Vagina (tissue), 2 donors: ENCODE data around the gene C1orf21. TPM values are rescaled to one million over a fixed set of nuclear protein-coding genes. Genes with fewer than 3 reads are reported as not detected.

ENCODE experiments used
- DNase-seq, 2 donors: peaks; one replicate each; pipeline ENCODE4 v3.0.0-alpha.2; 2017; ENCODE audit errors: extremely low spot score in 2 of 2
- H3K27ac ChIP-seq: fragments of 200-600 bp; sonication (generic); one replicate; pipeline ENCODE4 v1.5.1; 2019
- H3K27me3 ChIP-seq: fragments of 200-600 bp; sonication (generic); one replicate; pipeline ENCODE4 v1.5.1; 2019
- H3K36me3 ChIP-seq, 2 donors: fragments of 200-600 bp; sonication (generic); one replicate each; pipeline ENCODE4 v1.5.1; 2017 to 2019
- H3K4me1 ChIP-seq: fragments of 200-600 bp; sonication (generic); one replicate; pipeline ENCODE4 v1.5.1; 2019
- H3K4me3 ChIP-seq, 2 donors: fragments of 200-600 bp; sonication (generic); 1 replicate in 1 of 2; 2 replicates in 1 of 2; pipeline ENCODE4 v1.5.1; 2016 to 2019
- H3K9me3 ChIP-seq: fragments of 200-600 bp; sonication (generic); one replicate; pipeline ENCODE4 v1.5.1; 2019
- POLR2A ChIP-seq, 2 donors: fragments of 450-650 bp; IDR thresholded peaks; one replicate each; pipeline ENCODE4 v1.6.1; 2017; ENCODE audit warnings: antibody characterized with exemption in 2 of 2, mild to moderate bottlenecking in 2 of 2, moderate library complexity in 2 of 2
- POLR2AphosphoS5 ChIP-seq, 2 donors: sonication (generic); formaldehyde crosslinking; IDR thresholded peaks; one replicate each; pipeline ENCODE4 v1.9.0; 2017; ENCODE audit warnings: antibody characterized with exemption in 2 of 2, mild to moderate bottlenecking in 2 of 2, low read depth in 1 of 2; ENCODE audit not compliant: insufficient read depth in 1 of 2
- intact Hi-C: fragments of 100-400 bp; cut with DNase I; formaldehyde crosslinking; loops from one replicate; pipeline ENCODE4 v1.15.1; 2023
- total RNA-seq: library from RNA; depleted of rRNA; stranded (reverse); fragments of >200 nt; gene quantifications from one replicate; pipeline ENCODE4 v1.2.3, GENCODE V29; 2016
- TF ChIP-seq, protein P1 (sequence below), 3 experiments: fragments of 450-650 bp in 2 of 3; fragments of 200-600 bp in 1 of 3; sonication (generic) in 1 of 3; IDR thresholded peaks; one replicate each; pipeline ENCODE4 v1.5.1; 2017 to 2019; ENCODE audit warnings: antibody characterized with exemption in 3 of 3, mild to moderate bottlenecking in 2 of 3, moderate library complexity in 2 of 3

The C1orf21 gene
- total RNA-seq, 1 donor from 2014 or later: 24.1 TPM

DNA sequence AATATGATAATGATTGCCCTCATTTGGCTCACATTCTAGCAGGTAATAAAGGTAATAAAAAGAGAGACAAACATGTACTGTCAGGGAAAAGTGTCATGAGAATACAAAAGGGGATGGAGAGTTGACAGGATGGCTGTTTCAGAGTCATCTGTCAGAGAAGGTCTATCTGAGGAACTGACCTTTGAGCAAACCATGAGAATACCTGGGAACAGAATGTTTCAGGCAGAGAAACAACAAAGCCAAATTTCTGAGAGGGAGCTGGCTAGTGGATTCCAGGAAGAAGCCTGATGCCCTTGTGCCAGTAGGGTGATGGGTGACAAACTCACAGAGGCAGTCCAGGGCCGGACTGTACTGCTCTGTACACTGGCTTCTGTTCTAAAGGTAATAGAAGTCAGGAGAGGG lies 107.2 kb downstream of the C1orf21 start:
- no peak for DNase-seq
- Histone ChIP-seq H3K27me3 (no peaks in the 10 kb centered on the region), H3K4me1 (peaks cover 63% of the 10 kb centered on the region), H3K4me3 (no peak overlapping the region), H3K36me3 (no peaks in the 10 kb centered on the region), H3K27ac (peak overlapping the region; percentile 11), H3K9me3 (no peaks in the 10 kb centered on the region)
- intact Hi-C loops: no loop called here
- TF ChIP-seq, protein P1, sequence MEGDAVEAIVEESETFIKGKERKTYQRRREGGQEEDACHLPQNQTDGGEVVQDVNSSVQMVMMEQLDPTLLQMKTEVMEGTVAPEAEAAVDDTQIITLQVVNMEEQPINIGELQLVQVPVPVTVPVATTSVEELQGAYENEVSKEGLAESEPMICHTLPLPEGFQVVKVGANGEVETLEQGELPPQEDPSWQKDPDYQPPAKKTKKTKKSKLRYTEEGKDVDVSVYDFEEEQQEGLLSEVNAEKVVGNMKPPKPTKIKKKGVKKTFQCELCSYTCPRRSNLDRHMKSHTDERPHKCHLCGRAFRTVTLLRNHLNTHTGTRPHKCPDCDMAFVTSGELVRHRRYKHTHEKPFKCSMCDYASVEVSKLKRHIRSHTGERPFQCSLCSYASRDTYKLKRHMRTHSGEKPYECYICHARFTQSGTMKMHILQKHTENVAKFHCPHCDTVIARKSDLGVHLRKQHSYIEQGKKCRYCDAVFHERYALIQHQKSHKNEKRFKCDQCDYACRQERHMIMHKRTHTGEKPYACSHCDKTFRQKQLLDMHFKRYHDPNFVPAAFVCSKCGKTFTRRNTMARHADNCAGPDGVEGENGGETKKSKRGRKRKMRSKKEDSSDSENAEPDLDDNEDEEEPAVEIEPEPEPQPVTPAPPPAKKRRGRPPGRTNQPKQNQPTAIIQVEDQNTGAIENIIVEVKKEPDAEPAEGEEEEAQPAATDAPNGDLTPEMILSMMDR (IDR thresholded peaks at IDR 0.05): no peak
- TF ChIP-seq POLR2AphosphoS5 (IDR thresholded peaks at IDR 0.05; ENCODE audit: insufficient read depth in 1 of 2, low read depth in 1 of 2) (no peak), POLR2A (IDR thresholded peaks at IDR 0.05) (no peak)

DNA sequence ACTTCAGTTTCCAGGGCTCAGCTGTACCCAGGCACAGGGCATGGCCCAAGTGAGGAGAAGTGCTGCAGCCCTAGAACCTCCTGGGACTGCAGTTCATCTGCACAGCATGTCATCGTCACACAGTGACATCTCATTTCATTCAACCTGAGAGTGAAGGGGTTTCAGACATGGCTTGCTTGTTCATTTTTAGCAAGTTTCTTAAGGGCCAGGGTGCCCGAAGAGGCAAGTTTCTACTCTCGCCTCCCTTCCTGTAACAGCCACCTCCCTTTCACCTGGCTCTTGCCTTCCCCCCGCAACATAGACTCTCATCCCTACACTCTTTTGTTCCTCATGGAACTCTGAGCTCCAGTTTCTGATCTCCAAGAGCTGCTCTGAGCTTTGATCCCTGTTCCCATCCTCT lies 108.1 kb downstream of the C1orf21 start:
- intact Hi-C loops: no loop called here
- TF ChIP-seq POLR2A (IDR thresholded peaks at IDR 0.05) (no peak), POLR2AphosphoS5 (IDR thresholded peaks at IDR 0.05; ENCODE audit: insufficient read depth in 1 of 2, low read depth in 1 of 2) (no peak)
- TF ChIP-seq, protein P1 (IDR thresholded peaks at IDR 0.05): no peak

DNA sequence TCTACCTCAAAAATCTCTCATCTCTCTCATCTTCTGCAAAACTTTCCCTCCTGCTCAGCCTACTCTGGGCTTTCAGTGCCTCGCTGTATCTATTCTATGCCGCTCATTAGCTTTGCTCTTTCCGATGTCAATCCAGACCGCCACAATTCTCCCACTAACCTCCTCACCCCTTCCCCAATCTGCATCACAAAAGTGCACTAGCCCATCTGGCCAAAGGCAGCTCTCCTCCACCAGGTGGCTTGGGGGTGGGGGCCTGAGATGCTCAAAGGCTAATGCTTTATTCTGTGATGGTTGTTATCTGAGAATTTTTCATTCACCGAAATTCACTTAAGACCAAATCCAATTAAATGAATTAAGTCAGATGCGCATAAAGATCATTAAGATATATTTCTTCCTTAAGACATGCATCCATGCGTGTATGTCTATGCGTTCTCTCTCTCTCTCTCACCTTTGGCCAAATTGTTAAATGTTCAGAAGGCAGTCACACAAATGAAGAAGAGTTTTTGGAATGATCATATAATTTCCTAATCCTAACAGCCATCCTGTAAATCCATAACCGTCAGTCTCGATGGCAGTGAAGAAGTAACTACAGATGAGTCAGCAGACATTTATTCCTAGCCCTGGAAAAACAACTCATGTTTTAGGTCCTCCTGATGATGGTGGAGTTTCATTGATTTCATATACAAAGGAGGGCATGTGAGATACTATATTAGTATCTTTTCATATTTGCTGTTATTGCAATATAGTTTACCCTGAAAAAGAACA lies 111.3 kb downstream of the C1orf21 start:
- TF ChIP-seq, protein P1 (IDR thresholded peaks at IDR 0.05): no peak
- TF ChIP-seq POLR2A (IDR thresholded peaks at IDR 0.05): no peak
- no peak for TF ChIP-seq POLR2AphosphoS5 (IDR thresholded peaks at IDR 0.05; ENCODE audit: insufficient read depth in 1 of 2, low read depth in 1 of 2)
- H3K4me1 ChIP-seq: peaks cover 51% of the 10 kb centered on the region

More for the DNA sequence above, 108.1 kb downstream of the C1orf21 start:
- no peak for DNase-seq
- H3K36me3 ChIP-seq: no peaks in the 10 kb centered on the region
- H3K9me3 ChIP-seq: no peaks in the 10 kb centered on the region
- no peak overlapping the region for H3K27ac ChIP-seq
- peaks cover 71% of the 10 kb centered on the region for H3K4me1 ChIP-seq
- H3K27me3 ChIP-seq: no peaks in the 10 kb centered on the region
- no peak overlapping the region for H3K4me3 ChIP-seq

DNA sequence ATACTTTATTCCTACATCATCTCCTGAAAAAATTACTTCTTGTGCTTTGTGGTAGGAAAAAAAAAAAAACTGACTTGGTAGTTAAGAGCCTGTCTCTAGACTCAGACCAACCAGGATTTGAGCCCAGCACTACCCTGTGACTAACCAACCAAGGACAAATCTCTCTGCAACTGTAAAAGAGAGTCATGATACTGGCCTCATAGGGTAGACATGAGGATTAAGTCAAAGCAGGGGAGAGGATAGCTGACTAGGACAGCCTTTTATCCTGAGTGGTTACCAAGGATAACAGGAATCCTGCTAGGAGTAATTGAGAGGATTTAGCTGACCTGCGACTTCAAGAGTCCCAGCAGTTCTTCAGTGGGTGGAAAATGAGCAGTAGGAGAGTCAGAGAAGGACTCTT lies 112.8 kb downstream of the C1orf21 start:
- no peaks in the 10 kb centered on the region for H3K27me3 ChIP-seq
- TF ChIP-seq, protein P1 (IDR thresholded peaks at IDR 0.05): no peak
- TF ChIP-seq POLR2AphosphoS5 (IDR thresholded peaks at IDR 0.05; ENCODE audit: insufficient read depth in 1 of 2, low read depth in 1 of 2) (no peak), POLR2A (IDR thresholded peaks at IDR 0.05) (no peak)
- intact Hi-C loops: no loop called here
- no peak for DNase-seq
- H3K27ac ChIP-seq: no peak overlapping the region
- H3K36me3 ChIP-seq: no peaks in the 10 kb centered on the region
- H3K4me3 ChIP-seq: no peak overlapping the region
- no peaks in the 10 kb centered on the region for H3K9me3 ChIP-seq
- H3K4me1 ChIP-seq: peaks cover 51% of the 10 kb centered on the region

More for the DNA sequence above, 111.3 kb downstream of the C1orf21 start:
- intact Hi-C loops: no loop called here
- Histone ChIP-seq H3K4me3 (no peak overlapping the region), H3K27ac (no peak overlapping the region), H3K9me3 (no peaks in the 10 kb centered on the region), H3K27me3 (no peaks in the 10 kb centered on the region), H3K36me3 (no peaks in the 10 kb centered on the region)
- no peak for DNase-seq

DNA sequence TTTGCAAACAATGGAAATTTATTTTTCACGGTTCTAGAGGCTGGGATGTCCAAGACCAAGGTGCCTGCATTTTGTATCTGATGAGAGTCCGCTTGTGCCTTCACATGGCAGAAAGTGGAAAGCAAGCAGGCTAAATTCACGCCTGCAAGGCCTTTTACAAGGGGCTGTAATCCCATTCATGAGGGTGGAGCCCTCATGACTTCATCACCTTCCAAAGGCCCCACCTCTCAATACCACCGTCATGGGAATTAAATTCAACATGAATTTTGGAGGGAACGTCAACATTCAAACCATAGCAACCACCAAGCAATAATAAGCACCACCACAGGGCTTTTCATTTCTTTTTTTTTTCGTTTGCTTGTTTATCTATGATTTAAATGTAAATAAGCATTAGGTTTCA lies 115.3 kb downstream of the C1orf21 start:
- DNase-seq: no peak
- Histone ChIP-seq H3K27me3 (no peaks in the 10 kb centered on the region), H3K9me3 (no peaks in the 10 kb centered on the region), H3K36me3 (no peaks in the 10 kb centered on the region), H3K4me3 (no peak overlapping the region), H3K4me1 (peaks cover 59% of the 10 kb centered on the region), H3K27ac (no peak overlapping the region)
- intact Hi-C loops: no loop called here
- TF ChIP-seq POLR2A (IDR thresholded peaks at IDR 0.05): no peak
- no peak for TF ChIP-seq POLR2AphosphoS5 (IDR thresholded peaks at IDR 0.05; ENCODE audit: insufficient read depth in 1 of 2, low read depth in 1 of 2)
- TF ChIP-seq, protein P1 (IDR thresholded peaks at IDR 0.05): no peak
